ENCODE data around the gene RPS19.

Gene RPS19

DNA sequence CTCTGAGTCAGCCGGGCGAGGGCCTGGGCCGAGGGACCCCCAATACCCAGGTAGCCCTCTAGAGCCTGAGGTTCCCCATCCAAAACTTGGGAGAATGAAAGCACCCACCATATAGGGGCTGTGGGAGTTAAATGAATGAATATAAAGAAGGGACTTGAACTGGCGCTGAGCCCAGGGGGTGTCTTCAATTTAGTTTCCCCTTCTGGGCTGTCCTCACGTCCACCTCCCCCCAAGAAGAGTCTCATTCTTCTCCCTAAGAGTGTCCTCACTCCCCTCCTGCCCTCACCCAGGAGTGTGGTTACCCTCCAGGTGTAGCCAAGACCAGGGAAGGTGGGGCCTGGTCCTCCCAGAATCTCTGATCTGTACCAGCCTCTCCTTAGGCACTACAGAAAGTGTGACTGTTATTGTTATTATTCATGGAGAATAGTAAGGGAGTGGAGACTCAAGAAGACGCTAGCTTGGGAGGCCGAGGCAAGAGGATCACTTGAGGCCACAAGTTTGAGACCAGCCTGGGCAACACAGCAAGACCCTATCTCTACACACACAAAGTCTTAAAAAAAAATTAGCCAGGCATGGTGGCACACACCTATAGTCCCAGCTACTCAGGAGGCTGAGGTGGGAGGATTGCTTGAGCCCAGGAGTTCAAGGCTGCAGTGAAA, 19.7 kb downstream of the RPS19 start:
- DNase-seq = no peak

DNA sequence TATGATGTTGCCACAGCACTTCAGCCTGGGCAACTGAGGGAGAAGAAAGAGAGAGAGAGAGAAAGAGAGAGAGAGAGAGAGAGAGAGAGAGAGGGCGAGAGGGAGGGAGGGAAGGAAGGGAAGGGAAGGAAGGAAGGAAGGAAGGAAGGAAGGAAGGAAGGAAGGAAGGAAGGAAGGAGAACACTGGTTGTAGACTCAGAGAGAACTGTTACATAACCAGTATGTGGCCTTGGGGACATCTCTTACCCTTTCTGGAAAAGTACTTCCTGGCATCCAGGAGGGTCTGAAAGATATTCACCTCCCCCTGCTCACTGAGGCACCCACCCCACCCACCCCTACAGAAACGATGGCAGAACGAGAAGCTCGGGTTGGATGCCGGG, 20.3 kb downstream of the RPS19 start:
- no peak for DNase-seq

DNA sequence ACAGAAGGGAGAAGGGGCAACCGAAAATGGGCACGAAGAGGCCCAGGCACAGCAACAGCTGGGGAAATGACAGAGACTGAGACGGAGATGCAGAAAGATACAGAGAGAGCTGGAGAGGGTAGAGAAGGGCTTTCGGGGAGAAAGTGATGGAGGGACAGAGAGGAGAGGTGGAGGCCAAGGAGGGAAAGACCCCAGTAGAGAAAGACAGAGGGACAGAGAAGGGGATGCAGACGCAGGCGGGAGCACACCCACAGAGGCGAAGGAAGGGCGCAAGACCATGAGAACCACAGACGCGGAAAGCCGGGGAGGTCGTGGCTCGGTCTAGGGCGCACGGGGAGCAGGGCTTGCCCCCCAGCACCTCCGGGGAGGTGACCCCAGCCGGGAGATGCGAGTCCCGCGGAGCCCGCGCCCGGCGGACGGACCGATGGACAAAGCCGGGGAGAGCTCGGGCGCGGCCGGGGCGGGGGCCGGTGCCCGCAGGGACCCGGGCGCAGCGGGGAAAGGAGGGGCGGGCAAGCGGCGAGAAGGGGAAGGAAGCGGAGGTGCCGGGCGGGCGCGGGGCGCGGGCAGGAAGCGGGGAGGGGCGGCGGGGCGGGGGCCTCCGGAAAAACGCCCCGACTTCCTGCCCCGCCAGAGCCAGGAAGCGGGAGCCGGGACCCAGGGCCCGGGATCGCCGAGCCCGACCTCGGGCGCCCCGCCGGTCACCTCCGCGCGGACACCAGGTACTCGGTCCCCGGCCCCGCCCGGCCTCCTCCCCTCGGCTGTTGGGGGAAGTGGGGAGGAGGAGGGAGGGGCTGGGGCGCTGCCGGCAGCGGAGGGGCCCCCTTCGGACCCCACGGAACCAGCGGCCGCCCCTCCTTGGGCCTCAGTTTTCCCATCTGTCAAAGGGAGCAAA, 22.8 kb downstream of the RPS19 start, which contains the start of gene ARHGEF1:
ARHGEF1 (plus strand) TSS at position 617 of the 895 bp plus-strand sequence. CDS start 4,899 bp downstream, outside the sequence.
- no peak for DNase-seq

GRCh38 chr19:41883463-41883820, 23.4 kb downstream of the RPS19 start:
- DNase-seq = no peak

DNA sequence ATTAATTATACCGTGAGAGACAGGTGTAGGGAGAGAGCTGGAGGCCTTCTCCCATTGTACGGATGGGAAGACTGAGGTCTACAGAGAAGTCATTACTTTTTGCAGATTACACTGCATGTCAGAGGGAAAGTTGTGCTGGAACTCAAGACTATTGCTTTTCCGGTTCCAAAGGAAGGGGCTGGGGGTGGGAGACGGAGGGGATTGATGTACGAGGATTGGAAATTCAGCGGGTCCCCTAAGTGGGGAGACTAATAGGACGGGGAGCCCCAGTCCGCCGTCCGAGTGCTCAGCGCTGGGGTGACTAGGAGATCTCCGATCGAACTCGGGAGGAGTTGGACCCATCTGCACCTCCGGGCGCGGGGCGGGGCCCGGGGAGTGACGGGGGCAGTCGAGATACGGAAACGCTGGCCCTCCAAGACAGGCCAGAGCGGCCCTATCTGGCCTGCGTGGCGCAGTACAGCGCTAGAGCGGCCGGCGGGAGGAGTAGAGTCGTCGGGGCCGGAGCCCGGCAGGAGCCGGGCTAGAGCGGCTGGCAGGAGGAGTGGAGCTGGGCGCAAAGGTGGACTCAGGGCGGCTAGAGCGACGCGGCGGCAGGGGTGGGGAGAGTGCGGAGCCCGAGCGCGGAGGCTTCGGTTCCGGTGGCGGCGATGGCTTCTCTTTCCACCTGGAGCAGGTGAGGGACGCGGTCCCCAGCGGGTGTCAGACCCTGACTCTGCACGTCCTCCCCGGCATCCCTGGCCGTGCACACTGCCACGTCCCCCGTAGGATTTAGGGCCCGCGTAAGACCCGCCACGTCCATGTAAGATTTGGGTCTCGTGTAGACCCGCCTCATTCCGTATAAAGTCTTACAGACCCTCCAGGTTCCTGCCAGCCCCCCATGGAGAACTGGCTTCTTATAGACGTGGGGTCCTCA, 24.0 kb downstream of the RPS19 start:
- peak; percentile 98 for DNase-seq

- DNase-seq = no peak
These were observed 27.0 kb downstream of the RPS19 start for GRCh38 chr19:41886761-41887710.

DNA sequence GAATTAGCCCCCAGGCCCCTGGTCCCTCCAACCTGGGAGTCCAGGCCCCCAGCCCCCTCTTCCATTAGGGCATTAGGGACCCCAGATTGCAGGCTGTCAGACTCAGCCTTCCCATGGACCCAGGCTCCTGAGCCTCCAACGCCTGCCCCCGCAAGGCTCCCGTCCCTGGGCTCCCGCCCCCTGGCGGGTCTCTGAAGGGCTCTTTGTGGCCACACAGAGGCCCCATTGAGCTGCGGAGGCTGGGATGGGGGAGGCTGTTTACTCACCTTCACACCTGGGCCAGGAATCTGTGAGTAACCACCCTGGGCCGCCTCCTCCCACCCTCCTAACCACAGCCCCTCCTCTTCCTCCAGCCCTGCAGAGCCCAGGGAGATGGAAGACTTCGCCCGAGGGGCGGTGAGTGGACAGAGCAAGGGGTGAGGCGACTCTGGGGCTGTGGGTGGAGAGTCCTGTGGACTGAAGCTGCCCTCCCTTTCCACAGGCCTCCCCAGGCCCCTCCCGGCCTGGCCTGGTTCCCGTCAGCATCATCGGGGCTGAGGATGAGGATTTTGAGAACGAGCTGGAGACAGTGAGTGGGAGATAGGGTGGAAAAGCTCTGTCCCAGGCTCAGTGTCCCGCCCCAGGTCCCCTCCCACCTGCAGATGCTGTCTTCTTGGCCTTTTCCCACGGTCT, 27.8 kb downstream of the RPS19 start:
- DNase-seq = no peak

- no peak for DNase-seq
These were observed 28.9 kb downstream of the RPS19 start for GRCh38 chr19:41888926-41889325.

DNA sequence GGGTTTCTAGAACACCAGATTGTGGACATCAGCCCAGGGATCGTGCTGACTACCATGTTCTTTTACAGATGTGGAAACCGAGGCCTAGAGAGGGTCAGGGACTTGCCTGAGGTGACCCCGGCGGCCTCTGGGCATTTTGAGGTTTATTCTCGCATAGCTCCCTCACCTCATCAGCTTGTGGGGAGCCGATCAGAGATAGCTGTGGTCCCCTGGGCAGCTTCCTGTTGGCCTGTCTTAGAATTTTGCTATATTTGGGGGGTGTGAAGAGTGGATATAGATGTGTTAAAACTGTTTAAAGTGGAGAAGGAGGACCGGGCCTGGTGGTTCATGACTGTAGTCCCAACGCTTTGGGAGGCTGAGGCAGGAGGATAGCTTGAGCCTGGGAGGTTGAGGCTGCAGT, 29.8 kb downstream of the RPS19 start:
- no peak for DNase-seq

- no peak for DNase-seq
These were observed 30.9 kb downstream of the RPS19 start for GRCh38 chr19:41890936-41891335.

- DNase-seq = no peak
These were observed 32.3 kb downstream of the RPS19 start for GRCh38 chr19:41892173-41892902.

- DNase-seq = no peak
These were observed 33.8 kb downstream of the RPS19 start for GRCh38 chr19:41893899-41894298.

- DNase-seq = no peak
These were observed 34.3 kb downstream of the RPS19 start for GRCh38 chr19:41894350-41894749.

DNA sequence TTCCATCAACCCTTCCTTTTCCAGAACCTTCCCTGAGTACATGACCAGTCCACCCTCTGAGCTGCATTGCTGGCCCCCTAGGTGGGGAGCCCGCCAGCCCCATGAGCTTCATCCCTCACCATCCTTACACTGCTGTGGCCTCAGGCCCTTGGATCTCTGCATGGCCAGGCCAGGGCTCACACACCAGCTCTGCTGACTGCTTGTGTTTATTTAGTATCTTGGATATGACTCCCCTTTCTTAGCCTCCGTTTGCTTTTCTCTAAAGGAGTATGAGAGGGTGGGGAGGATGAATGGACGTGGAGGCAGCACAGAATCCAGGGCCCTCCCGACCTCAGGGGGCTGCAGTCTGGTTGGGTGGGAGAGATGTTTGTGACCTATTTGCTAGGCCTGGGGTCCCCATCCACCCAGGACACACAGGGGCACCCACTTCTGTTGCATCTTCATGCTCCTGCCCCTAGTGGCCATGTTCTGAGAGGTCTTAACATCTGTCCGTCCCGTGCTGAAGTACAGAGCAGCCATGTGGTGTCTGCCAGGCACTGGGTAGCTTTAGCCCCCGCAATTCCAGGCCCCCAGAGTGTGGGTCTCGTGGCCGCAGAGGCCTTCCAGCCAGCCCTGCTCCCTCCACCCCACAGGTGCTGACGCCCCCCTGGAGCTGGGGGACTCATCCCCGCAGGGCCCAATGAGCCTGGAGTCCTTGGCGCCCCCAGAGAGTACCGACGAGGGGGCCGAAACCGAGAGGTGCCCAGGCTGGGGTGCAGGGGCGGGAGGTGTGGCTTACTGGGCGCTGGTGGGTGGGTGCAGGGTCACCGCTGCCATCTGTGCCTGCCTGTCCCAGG, 35.9 kb downstream of the RPS19 start:
- no peak for DNase-seq

- no peak for DNase-seq
These were observed 36.5 kb downstream of the RPS19 start for GRCh38 chr19:41896581-41896942.

DNA sequence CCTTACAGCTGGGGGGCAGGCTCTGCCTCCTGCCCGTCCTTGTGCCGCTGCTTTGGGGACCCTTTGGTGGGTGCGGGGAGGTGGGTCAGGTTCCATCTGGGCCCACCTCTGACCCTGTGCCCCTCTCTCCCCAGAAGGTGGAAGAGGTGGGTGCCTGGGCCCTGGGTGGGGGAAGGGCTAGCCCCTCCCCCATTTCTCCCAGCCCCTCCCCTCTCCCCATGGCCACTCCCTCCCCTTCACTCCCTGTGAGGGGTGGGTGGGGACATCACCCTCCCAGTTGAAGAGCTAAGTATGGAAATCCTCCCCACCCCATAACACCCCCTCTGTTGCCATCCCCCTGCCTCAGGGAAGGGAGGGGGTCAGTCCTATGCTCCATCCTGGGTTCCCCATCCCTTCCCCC, 37.1 kb downstream of the RPS19 start:
- DNase-seq = no peak

- no peak for DNase-seq
These were observed 37.8 kb downstream of the RPS19 start for GRCh38 chr19:41897820-41898219.

GRCh38 chr19:41898235-41898634, 38.2 kb downstream of the RPS19 start:
- no peak for DNase-seq

DNA sequence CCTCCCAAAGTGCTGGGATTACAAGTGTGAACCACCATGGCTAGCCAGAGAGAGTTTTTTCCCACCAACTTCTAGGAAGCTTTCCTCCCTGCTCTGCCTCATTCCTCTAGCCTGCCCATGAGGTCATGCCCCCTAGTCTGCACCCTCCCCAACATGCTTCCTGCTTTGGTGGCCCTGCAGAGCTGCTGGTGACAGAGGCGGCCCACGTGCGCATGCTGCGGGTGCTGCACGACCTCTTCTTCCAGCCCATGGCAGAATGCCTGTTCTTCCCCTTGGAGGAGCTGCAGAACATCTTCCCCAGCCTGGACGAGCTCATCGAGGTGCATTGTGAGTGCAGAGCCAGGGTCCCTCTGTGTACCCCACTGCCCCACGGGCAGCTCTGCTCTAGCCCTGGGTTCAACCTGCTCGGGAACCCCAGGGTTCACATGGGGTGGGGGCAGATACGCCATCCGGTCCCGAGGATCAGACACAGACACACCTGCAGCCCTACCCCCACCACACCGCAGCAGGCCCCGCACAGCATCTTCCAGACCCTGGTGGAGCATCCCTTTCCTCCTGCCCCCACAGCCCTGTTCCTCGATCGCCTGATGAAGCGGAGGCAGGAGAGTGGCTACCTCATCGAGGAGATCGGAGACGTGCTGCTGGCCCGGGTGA, 41.8 kb downstream of the RPS19 start:
- DNase-seq = no peak

All from NCI-H774 (cell line).